ENCODE measurements around the gene MKNK1. TPM values are rescaled to one million over a fixed set of nuclear protein-coding genes. Genes with fewer than 3 reads are reported as not detected.

MKNK1 gene
- polyA plus RNA-seq, 1 of the 3 experiments (the other 2 are of a cell fraction) = 28.2 TPM

GRCh38 chr1:46557403-46557802, 46.7 kb downstream of the MKNK1 start:
- CTCF ChIA-PET = interaction anchor here (1.2 kb wide), 1 partner anchor 9 kb away, joined by 3 read pairs; no protein-coding TSS in a partner anchor

GRCh38 chr1:46556822-46557221, 47.2 kb downstream of the MKNK1 start:
- TF ChIP-seq FOSL2 (IDR thresholded peaks at IDR 0.05; ENCODE audit: borderline replicate concordance, low read depth) = no peak
- TF ChIP-seq USF1 (IDR thresholded peaks at IDR 0.05; ENCODE audit: borderline replicate concordance, low read depth) = no peak
- TF ChIP-seq POLR2AphosphoS5 (IDR thresholded peaks at IDR 0.05; ENCODE audit: low read depth, low read length) = no peak
- TF ChIP-seq FOXJ3 (CRISPR knock-in tag; IDR thresholded peaks at IDR 0.05) = no peak
- no peak for TF ChIP-seq MEF2A (IDR thresholded peaks at IDR 0.05; ENCODE audit: borderline replicate concordance, low read depth)
- no peak for TF ChIP-seq EP300 (IDR thresholded peaks at IDR 0.05; ENCODE audit: borderline replicate concordance in 1 of 2, low read depth in 1 of 2, low read length in 1 of 2)
- no peak for TF ChIP-seq RCOR1 (IDR thresholded peaks at IDR 0.05; ENCODE audit: low read length)
- TF ChIP-seq FOXM1 (IDR thresholded peaks at IDR 0.05; ENCODE audit: low read depth) = no peak
- no peak for TF ChIP-seq MAX (IDR thresholded peaks at IDR 0.05; ENCODE audit: low read depth)
- no peak for TF ChIP-seq TEAD4 (IDR thresholded peaks at IDR 0.05; ENCODE audit: borderline replicate concordance, insufficient read depth)
- TF ChIP-seq PBX3 (IDR thresholded peaks at IDR 0.05) = no peak
- no peak for TF ChIP-seq TCF12 (IDR thresholded peaks at IDR 0.05)
- ChIA-PET POLR2A (no interaction called here), CTCF (no interaction called here)
- H3K36me3 ChIP-seq (replicated peaks in 1 of 2; ENCODE audit: control insufficient read depth in 1 of 2, insufficient read depth in 2 of 2, low read length in 1 of 2) = peaks cover 0 to 3% of the 10 kb centered on the region in 2 experiments
- WGBS (ENCODE audit: low lambda C conversion rate) = 82% methylated on average over 3 of the region's 3 CpGs
- no peaks in the 10 kb centered on the region for H3K9me3 ChIP-seq
- H3K4me1 ChIP-seq (ENCODE audit: control insufficient read depth in 1 of 2, insufficient read depth in 2 of 2, low read depth in 1 of 2, low read length in 1 of 2) = no peaks in the 10 kb centered on the region; a peak in 1 of 4 replicates
- no peak overlapping the region for H3K4me3 ChIP-seq (ENCODE audit: low read depth in 2 of 2, low read length in 1 of 2)
- H3F3A ChIP-seq (replicated peaks; ENCODE audit: insufficient read depth) = no peaks in the 10 kb centered on the region
- H3K27ac ChIP-seq (ENCODE audit: low read depth in 2 of 2, low read length in 1 of 2) = no peak overlapping the region
- H2AFZ ChIP-seq (ENCODE audit: low read depth) = no peak overlapping the region
- H3K79me2 ChIP-seq (ENCODE audit: insufficient read depth) = no peaks in the 10 kb centered on the region
- no peaks in the 10 kb centered on the region for H3K9me2 ChIP-seq
- H3K27me3 ChIP-seq (ENCODE audit: insufficient read depth) = no peaks in the 10 kb centered on the region
- no peaks in the 10 kb centered on the region for H4K20me1 ChIP-seq (ENCODE audit: insufficient read depth)
- no peak overlapping the region for H3K9ac ChIP-seq
- H3K4me2 ChIP-seq = no peak overlapping the region
- DNase-seq = no peak

More at GRCh38 chr1:46557403-46557802, 46.7 kb downstream of the MKNK1 start:
- TF ChIP-seq MXI1 (IDR thresholded peaks at IDR 0.05; ENCODE audit: low read depth, low read length) (no peak), NFIC (IDR thresholded peaks at IDR 0.05; ENCODE audit: borderline replicate concordance) (no peak), JUND (IDR thresholded peaks at IDR 0.05) (no peak), TAF1 (IDR thresholded peaks at IDR 0.05; ENCODE audit: borderline replicate concordance, low read depth, low read length) (no peak), RXRA (IDR thresholded peaks at IDR 0.05; ENCODE audit: borderline replicate concordance, low read depth) (no peak), TCF12 (IDR thresholded peaks at IDR 0.05) (no peak), NRF1 (IDR thresholded peaks at IDR 0.05; ENCODE audit: low read depth, low read length) (no peak), SMC3 (IDR thresholded peaks at IDR 0.05; ENCODE audit: low read depth, low read length) (no peak), CTCF (IDR thresholded peaks at IDR 0.05) (no peak), EZH2phosphoT487 (IDR thresholded peaks at IDR 0.05; ENCODE audit: borderline replicate concordance, low read depth) (no peak), PBX3 (IDR thresholded peaks at IDR 0.05) (no peak)
- Histone ChIP-seq H4K20me1 (ENCODE audit: insufficient read depth) (no peaks in the 10 kb centered on the region), H3K79me2 (ENCODE audit: insufficient read depth) (no peaks in the 10 kb centered on the region), H3K9me3 (no peaks in the 10 kb centered on the region), H3K9me2 (no peaks in the 10 kb centered on the region), H3K27ac (ENCODE audit: low read depth in 2 of 2, low read length in 1 of 2) (no peak overlapping the region), H3K36me3 (replicated peaks in 1 of 2; ENCODE audit: control insufficient read depth in 1 of 2, insufficient read depth in 2 of 2, low read length in 1 of 2) (peaks cover 0 to 3% of the 10 kb centered on the region in 2 experiments), H3K27me3 (ENCODE audit: insufficient read depth) (no peaks in the 10 kb centered on the region), H2AFZ (ENCODE audit: low read depth) (no peak overlapping the region), H3K4me2 (no peak overlapping the region), H3K4me3 (ENCODE audit: low read depth in 2 of 2, low read length in 1 of 2) (no peak overlapping the region), H3K4me1 (ENCODE audit: control insufficient read depth in 1 of 2, insufficient read depth in 2 of 2, low read depth in 1 of 2, low read length in 1 of 2) (no peaks in the 10 kb centered on the region; a peak in 1 of 4 replicates), H3K9ac (no peak overlapping the region), H3F3A (replicated peaks; ENCODE audit: insufficient read depth) (no peaks in the 10 kb centered on the region)
- POLR2A ChIA-PET = no interaction called here
- DNase-seq = no peak
- 83% methylated on average over 5 of the region's 5 CpGs for WGBS (ENCODE audit: low lambda C conversion rate)

All from SK-N-SH (cell line).